ENCODE data around the gene SORL1.
A peak's percentile ranks its signal among the peaks of the same experiment; 100 is the strongest.

Gene SORL1

GRCh38 chr11:121654843-121655536 is 202.9 kb downstream of the SORL1 start:
- H3K4me3 Mint-ChIP-seq = peak overlapping the region; percentile 69
- H3K9me3 Mint-ChIP-seq = no peaks in the 10 kb centered on the region
- H3K27ac Mint-ChIP-seq = no peak overlapping the region

GRCh38 chr11:121655537-121656327 is 203.6 kb downstream of the SORL1 start:
- H3K9me3 Mint-ChIP-seq = no peaks in the 10 kb centered on the region
- H3K36me3 Mint-ChIP-seq (ENCODE audit: low read depth) = no peaks in the 10 kb centered on the region
- H3K27ac Mint-ChIP-seq = no peak overlapping the region
- H3K4me3 Mint-ChIP-seq = peak overlapping the region; percentile 69
- H3K27me3 Mint-ChIP-seq (ENCODE audit: low read depth) = peaks cover 22% of the 10 kb centered on the region
- peaks cover 13% of the 10 kb centered on the region for H3K4me1 Mint-ChIP-seq (ENCODE audit: low read depth)

More at GRCh38 chr11:121654843-121655536, 202.9 kb downstream of the SORL1 start:
- Mint-ChIP-seq H3K4me1 (ENCODE audit: low read depth) (peaks cover 19% of the 10 kb centered on the region), H3K36me3 (ENCODE audit: low read depth) (no peaks in the 10 kb centered on the region), H3K27me3 (ENCODE audit: low read depth) (peaks cover 22% of the 10 kb centered on the region)

GRCh38 chr11:121656328-121657090 is 204.4 kb downstream of the SORL1 start:
- H3K4me1 Mint-ChIP-seq (ENCODE audit: low read depth) = peaks cover 7% of the 10 kb centered on the region
- no peaks in the 10 kb centered on the region for H3K36me3 Mint-ChIP-seq (ENCODE audit: low read depth)
- H3K27me3 Mint-ChIP-seq (ENCODE audit: low read depth) = peaks cover 22% of the 10 kb centered on the region
- H3K27ac Mint-ChIP-seq = no peak overlapping the region
- H3K9me3 Mint-ChIP-seq = no peaks in the 10 kb centered on the region
- peak overlapping the region; percentile 13 for H3K4me3 Mint-ChIP-seq

- Mint-ChIP-seq H3K9me3 (no peaks in the 10 kb centered on the region), H3K4me3 (no peak overlapping the region)
These were observed 205.0 kb downstream of the SORL1 start for GRCh38 chr11:121657146-121657545.

GRCh38 chr11:121659811-121660210 is 207.7 kb downstream of the SORL1 start:
- no peaks in the 10 kb centered on the region for H3K9me3 Mint-ChIP-seq
- peaks cover 7% of the 10 kb centered on the region for H3K4me1 Mint-ChIP-seq (ENCODE audit: low read depth)
- peaks cover 11% of the 10 kb centered on the region for H3K27me3 Mint-ChIP-seq (ENCODE audit: low read depth)
- H3K27ac Mint-ChIP-seq = no peak overlapping the region
- no peak overlapping the region for H3K4me3 Mint-ChIP-seq
- H3K36me3 Mint-ChIP-seq (ENCODE audit: low read depth) = no peaks in the 10 kb centered on the region

More at GRCh38 chr11:121657146-121657545, 205.0 kb downstream of the SORL1 start:
- no peak overlapping the region for H3K27ac Mint-ChIP-seq
- H3K27me3 Mint-ChIP-seq (ENCODE audit: low read depth) = peaks cover 22% of the 10 kb centered on the region
- H3K36me3 Mint-ChIP-seq (ENCODE audit: low read depth) = no peaks in the 10 kb centered on the region
- H3K4me1 Mint-ChIP-seq (ENCODE audit: low read depth) = peaks cover 7% of the 10 kb centered on the region

GRCh38 chr11:121661880-121662486 is 209.9 kb downstream of the SORL1 start:
- peaks cover 4% of the 10 kb centered on the region for H3K27me3 Mint-ChIP-seq (ENCODE audit: low read depth)
- H3K4me1 Mint-ChIP-seq (ENCODE audit: low read depth) = no peaks in the 10 kb centered on the region
- H3K36me3 Mint-ChIP-seq (ENCODE audit: low read depth) = no peaks in the 10 kb centered on the region
- H3K27ac Mint-ChIP-seq = no peak overlapping the region
- no peak overlapping the region for H3K4me3 Mint-ChIP-seq
- no peaks in the 10 kb centered on the region for H3K9me3 Mint-ChIP-seq

- Mint-ChIP-seq H3K27me3 (ENCODE audit: low read depth) (peaks cover 4% of the 10 kb centered on the region), H3K36me3 (ENCODE audit: low read depth) (no peaks in the 10 kb centered on the region), H3K4me3 (no peak overlapping the region), H3K9me3 (no peaks in the 10 kb centered on the region), H3K27ac (no peak overlapping the region), H3K4me1 (ENCODE audit: low read depth) (no peaks in the 10 kb centered on the region)
These were observed 212.0 kb downstream of the SORL1 start for GRCh38 chr11:121664144-121664543.

GRCh38 chr11:121665206-121665838 is 213.2 kb downstream of the SORL1 start:
- Mint-ChIP-seq H3K4me1 (ENCODE audit: low read depth) (no peaks in the 10 kb centered on the region), H3K27me3 (ENCODE audit: low read depth) (peaks cover 4% of the 10 kb centered on the region), H3K4me3 (no peak overlapping the region), H3K27ac (no peak overlapping the region), H3K9me3 (no peaks in the 10 kb centered on the region), H3K36me3 (ENCODE audit: low read depth) (no peaks in the 10 kb centered on the region)

DNA sequence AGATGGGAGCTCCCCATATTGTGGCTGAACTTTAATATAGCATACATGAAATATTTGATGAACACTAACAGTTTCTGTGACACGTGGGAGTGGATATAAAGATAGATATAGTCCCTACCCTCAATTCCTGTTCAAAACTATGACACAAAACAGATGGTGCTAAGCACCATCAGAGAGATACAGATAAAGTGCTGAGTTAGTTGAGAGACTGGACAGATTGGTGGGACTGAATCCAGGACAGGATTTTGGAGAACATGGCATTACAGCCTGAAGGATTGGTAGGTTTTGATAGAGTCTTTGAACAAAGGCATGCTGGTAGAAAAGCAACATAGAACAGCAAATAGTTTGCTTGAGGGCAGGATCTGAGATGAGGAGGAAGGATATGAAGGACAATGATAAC is 215.7 kb downstream of the SORL1 start:
- H3K4me3 Mint-ChIP-seq = no peak overlapping the region
- H3K9me3 Mint-ChIP-seq = no peaks in the 10 kb centered on the region
- H3K27me3 Mint-ChIP-seq (ENCODE audit: low read depth) = peaks cover 4% of the 10 kb centered on the region
- H3K27ac Mint-ChIP-seq = no peak overlapping the region
- no peaks in the 10 kb centered on the region for H3K4me1 Mint-ChIP-seq (ENCODE audit: low read depth)
- H3K36me3 Mint-ChIP-seq (ENCODE audit: low read depth) = no peaks in the 10 kb centered on the region

DNA sequence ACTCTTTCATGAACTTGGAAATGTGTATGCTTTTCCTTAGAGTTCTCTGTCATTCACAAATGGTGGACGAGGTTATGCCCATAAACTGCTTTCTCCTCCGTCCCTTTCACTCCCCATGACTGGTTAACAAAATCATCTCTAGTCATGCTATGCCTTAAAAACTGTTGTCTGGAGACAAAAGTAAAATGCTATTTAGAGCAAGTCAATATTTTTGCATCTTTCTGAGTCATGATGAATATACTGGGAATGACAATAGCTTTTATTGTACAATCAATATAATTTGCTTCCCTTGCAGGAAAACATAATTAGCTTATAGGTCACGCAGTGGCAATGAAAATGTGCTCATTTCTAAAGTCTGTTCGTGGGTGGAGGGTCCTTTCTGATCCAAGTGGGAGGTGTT is 217.3 kb downstream of the SORL1 start:
- H3K4me1 Mint-ChIP-seq (ENCODE audit: low read depth) = no peaks in the 10 kb centered on the region
- H3K4me3 Mint-ChIP-seq = no peak overlapping the region
- no peaks in the 10 kb centered on the region for H3K9me3 Mint-ChIP-seq
- H3K27ac Mint-ChIP-seq = no peak overlapping the region
- H3K36me3 Mint-ChIP-seq (ENCODE audit: low read depth) = no peaks in the 10 kb centered on the region
- no peaks in the 10 kb centered on the region for H3K27me3 Mint-ChIP-seq (ENCODE audit: low read depth)

GRCh38 chr11:121670266-121670665 is 218.2 kb downstream of the SORL1 start:
- Mint-ChIP-seq H3K36me3 (ENCODE audit: low read depth) (no peaks in the 10 kb centered on the region), H3K4me1 (ENCODE audit: low read depth) (no peaks in the 10 kb centered on the region), H3K9me3 (no peaks in the 10 kb centered on the region), H3K27ac (no peak overlapping the region), H3K27me3 (ENCODE audit: low read depth) (no peaks in the 10 kb centered on the region), H3K4me3 (no peak overlapping the region)

- Mint-ChIP-seq H3K9me3 (no peaks in the 10 kb centered on the region), H3K4me1 (ENCODE audit: low read depth) (no peaks in the 10 kb centered on the region), H3K4me3 (no peak overlapping the region), H3K27me3 (ENCODE audit: low read depth) (no peaks in the 10 kb centered on the region), H3K36me3 (ENCODE audit: low read depth) (no peaks in the 10 kb centered on the region), H3K27ac (no peak overlapping the region)
These were observed 218.7 kb downstream of the SORL1 start for GRCh38 chr11:121670805-121671282.

- H3K27ac Mint-ChIP-seq = no peak overlapping the region
- no peaks in the 10 kb centered on the region for H3K27me3 Mint-ChIP-seq (ENCODE audit: low read depth)
- no peak overlapping the region for H3K4me3 Mint-ChIP-seq
- no peaks in the 10 kb centered on the region for H3K4me1 Mint-ChIP-seq (ENCODE audit: low read depth)
- H3K9me3 Mint-ChIP-seq = no peaks in the 10 kb centered on the region
- H3K36me3 Mint-ChIP-seq (ENCODE audit: low read depth) = no peaks in the 10 kb centered on the region
These were observed 219.4 kb downstream of the SORL1 start for GRCh38 chr11:121671283-121672168.

All from T-helper 1 cell treated with Interleukin-12 subunit alpha and Interleukin-12 subunit beta and Interleukin-4 antibody, amounts not matched to agents 30 μg/mL and 1 μg/mL, for 36 hours (primary cell).